ENCODE results near the gene FASTK.

DNA sequence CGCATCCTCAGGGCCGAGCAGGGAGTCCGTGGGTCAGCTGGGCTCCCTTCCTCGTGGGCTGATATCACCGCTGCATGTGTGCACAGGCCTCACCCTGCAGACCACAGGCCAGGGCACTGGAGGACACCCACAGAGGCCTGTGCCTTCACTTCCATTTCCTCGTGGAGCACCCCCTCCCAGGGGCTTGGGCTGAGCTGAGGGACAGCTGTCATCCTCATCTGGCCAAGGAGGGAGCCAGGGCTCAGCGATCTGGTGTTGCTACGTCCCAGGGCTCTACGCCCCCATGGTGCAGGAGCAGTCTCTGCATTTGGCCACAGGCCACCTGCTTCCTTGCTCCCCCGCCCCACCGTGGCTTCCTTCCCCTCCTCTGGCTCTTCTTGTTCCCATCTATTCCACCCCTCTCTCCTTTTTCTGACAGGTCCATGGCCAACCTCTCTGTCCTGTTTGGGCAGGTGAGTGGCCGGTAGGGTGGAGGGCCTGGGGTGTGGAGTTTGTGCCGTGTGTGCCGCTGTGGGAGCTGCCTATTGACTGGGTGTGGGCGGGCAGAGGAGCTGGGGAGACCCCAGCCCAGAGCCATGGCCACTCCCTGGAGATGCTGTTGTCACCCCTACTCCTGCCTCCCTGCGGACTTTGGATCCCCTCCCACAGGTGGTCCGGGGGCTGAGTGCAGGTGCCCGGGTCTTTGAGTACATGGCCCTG lies 40.6 kb downstream of the FASTK start:
- TF ChIP-seq, protein P1, sequence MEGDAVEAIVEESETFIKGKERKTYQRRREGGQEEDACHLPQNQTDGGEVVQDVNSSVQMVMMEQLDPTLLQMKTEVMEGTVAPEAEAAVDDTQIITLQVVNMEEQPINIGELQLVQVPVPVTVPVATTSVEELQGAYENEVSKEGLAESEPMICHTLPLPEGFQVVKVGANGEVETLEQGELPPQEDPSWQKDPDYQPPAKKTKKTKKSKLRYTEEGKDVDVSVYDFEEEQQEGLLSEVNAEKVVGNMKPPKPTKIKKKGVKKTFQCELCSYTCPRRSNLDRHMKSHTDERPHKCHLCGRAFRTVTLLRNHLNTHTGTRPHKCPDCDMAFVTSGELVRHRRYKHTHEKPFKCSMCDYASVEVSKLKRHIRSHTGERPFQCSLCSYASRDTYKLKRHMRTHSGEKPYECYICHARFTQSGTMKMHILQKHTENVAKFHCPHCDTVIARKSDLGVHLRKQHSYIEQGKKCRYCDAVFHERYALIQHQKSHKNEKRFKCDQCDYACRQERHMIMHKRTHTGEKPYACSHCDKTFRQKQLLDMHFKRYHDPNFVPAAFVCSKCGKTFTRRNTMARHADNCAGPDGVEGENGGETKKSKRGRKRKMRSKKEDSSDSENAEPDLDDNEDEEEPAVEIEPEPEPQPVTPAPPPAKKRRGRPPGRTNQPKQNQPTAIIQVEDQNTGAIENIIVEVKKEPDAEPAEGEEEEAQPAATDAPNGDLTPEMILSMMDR (IDR thresholded peaks at IDR 0.05), result no peak
- no peak for TF ChIP-seq SIN3A (IDR thresholded peaks at IDR 0.05; ENCODE audit: borderline replicate concordance, insufficient read depth, low read depth, low read length)
- TF ChIP-seq, protein P2, sequence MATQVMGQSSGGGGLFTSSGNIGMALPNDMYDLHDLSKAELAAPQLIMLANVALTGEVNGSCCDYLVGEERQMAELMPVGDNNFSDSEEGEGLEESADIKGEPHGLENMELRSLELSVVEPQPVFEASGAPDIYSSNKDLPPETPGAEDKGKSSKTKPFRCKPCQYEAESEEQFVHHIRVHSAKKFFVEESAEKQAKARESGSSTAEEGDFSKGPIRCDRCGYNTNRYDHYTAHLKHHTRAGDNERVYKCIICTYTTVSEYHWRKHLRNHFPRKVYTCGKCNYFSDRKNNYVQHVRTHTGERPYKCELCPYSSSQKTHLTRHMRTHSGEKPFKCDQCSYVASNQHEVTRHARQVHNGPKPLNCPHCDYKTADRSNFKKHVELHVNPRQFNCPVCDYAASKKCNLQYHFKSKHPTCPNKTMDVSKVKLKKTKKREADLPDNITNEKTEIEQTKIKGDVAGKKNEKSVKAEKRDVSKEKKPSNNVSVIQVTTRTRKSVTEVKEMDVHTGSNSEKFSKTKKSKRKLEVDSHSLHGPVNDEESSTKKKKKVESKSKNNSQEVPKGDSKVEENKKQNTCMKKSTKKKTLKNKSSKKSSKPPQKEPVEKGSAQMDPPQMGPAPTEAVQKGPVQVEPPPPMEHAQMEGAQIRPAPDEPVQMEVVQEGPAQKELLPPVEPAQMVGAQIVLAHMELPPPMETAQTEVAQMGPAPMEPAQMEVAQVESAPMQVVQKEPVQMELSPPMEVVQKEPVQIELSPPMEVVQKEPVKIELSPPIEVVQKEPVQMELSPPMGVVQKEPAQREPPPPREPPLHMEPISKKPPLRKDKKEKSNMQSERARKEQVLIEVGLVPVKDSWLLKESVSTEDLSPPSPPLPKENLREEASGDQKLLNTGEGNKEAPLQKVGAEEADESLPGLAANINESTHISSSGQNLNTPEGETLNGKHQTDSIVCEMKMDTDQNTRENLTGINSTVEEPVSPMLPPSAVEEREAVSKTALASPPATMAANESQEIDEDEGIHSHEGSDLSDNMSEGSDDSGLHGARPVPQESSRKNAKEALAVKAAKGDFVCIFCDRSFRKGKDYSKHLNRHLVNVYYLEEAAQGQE (IDR thresholded peaks at IDR 0.05; ENCODE audit: insufficient read depth in 1 of 2, low read depth in 2 of 2, low read length in 1 of 2), result no peak
- no peak for TF ChIP-seq POLR2AphosphoS5 (IDR thresholded peaks at IDR 0.05; ENCODE audit: low read depth, low read length)
